GM12878 (cell line): ENCODE data around the gene DBN1. TPM values are rescaled to one million over a fixed set of nuclear protein-coding genes. Genes with fewer than 3 reads are reported as not detected.

ENCODE experiments used
- DPF2 ChIP-seq: fragments of 450-650 bp; IDR thresholded peaks from 2 replicates; pipeline ENCODE4 v1.6.1; 2017; ENCODE audit warnings: mild to moderate bottlenecking
- JUNB ChIP-seq: IDR thresholded peaks from 2 replicates; pipeline ENCODE4 v1.6.1; 2016; ENCODE audit warnings: antibody characterized with exemption, mild to moderate bottlenecking
- MYB ChIP-seq: fragments of 150-350 bp; IDR thresholded peaks from 2 replicates; pipeline ENCODE4 v1.6.1; 2014; ENCODE audit warnings: mild to moderate bottlenecking, low read depth, low read length, borderline replicate concordance
- POLR2AphosphoS2 ChIP-seq: IDR thresholded peaks from 2 replicates; pipeline ENCODE4 v1.6.1; 2011; ENCODE audit warnings: low read depth, mild to moderate bottlenecking, low read length, improper control_type of control experiment, moderate library complexity
- SIN3A ChIP-seq: IDR thresholded peaks from 2 replicates; pipeline ENCODE4 v1.6.1; 2012; ENCODE audit warnings: low read depth, low read length, improper control_type of control experiment
- WRNIP1 ChIP-seq: IDR thresholded peaks from 2 replicates; pipeline ENCODE4 v1.6.1; 2011; ENCODE audit warnings: low read depth, low read length, improper control_type of control experiment, borderline replicate concordance
- polyA plus RNA-seq, 11 experiments: library from polyadenylated mRNA; depleted of rRNA in 4 of 11; unstranded in 6 of 11; stranded (reverse) in 5 of 11; fragments of >200 nt; fragmentation: Nextera tagmentation in 4 of 11; fragmentation: Illumina TruSeq in 1 of 11; extraction: Ambion mirVana in 4 of 11; extraction: Trizol in 1 of 11; gene quantifications; 1 replicate in 1 of 11; 2 replicates in 10 of 11; pipeline versions ENCODE4 v1.2.1 to v1.2.3, GENCODE V29; 2011 to 2016; ENCODE audit warnings: inconsistent platforms in 2 of 11, missing spikeins in 2 of 11, low read depth in 1 of 11
- total RNA-seq, 4 experiments: library from RNA; depleted of rRNA in 3 of 4; stranded (reverse); fragments of >200 nt in 3 of 4; fragmentation: Illumina TruSeq in 1 of 4; extraction: Trizol in 1 of 4; gene quantifications; 2 replicates each; pipeline versions ENCODE4 v1.2.1 to v1.2.3, GENCODE V29; 2013 to 2021
- TF ChIP-seq, protein P1 (sequence below): fragments of 450-650 bp; formaldehyde crosslinking; IDR thresholded peaks from 2 replicates; pipeline ENCODE4 v1.4.0; 2022; ENCODE audit warnings: mild to moderate bottlenecking, moderate library complexity
- TF ChIP-seq, protein P2 (sequence below): IDR thresholded peaks from 2 replicates; pipeline ENCODE4 v1.6.1; 2011; ENCODE audit warnings: low read depth, low read length, improper control_type of control experiment, borderline replicate concordance
- TF ChIP-seq, protein P3 (sequence below): fragments of 450-650 bp; IDR thresholded peaks from 2 replicates; pipeline ENCODE4 v1.6.1; 2017; ENCODE audit warnings: low read depth, mild to moderate bottlenecking, moderate library complexity
- TF ChIP-seq, protein P4 (sequence below), 3 experiments: IDR thresholded peaks in 2 of 3; conservative IDR thresholded peaks in 1 of 3; 2 replicates each; pipeline ENCODE4 v1.5.1; 2011; ENCODE audit warnings: low read depth in 3 of 3, low read length in 3 of 3, mild to moderate bottlenecking in 3 of 3, control low read depth in 2 of 3, moderate library complexity in 2 of 3, inconsistent platforms in 1 of 3, mixed read lengths in 1 of 3; ENCODE audit not compliant: control insufficient read depth in 2 of 3, insufficient read depth in 1 of 3; ENCODE audit errors: extremely low read depth in 1 of 3

Gene DBN1
- total and polyA plus RNA-seq, 10 of the 15 experiments (the other 5 are each of a cell fraction or from before 2014, with no cell fraction given) = 0.18 to 81.0 (median 27.9) TPM

DNA sequence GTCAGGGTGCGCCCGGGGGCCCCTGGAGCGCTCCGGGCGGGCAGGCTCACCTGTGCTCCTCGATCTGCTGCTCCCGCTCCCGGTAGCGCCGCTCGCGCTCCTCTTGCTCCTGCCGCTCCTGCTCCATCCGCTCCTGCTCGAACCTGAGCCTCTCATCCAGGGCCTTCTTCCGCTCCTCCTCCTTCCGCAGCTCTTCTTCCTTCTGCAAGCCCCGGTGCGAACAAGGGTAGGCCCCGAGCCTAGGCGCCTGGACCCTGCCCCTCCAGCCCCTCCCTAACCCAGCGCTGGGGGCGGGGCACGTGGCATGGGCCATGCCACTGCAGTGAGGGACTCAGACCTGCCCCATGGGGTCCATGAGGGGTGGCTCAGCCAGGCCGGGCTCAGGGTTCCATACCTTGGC is 6.6 kb downstream of the DBN1 start (continued):
- TF ChIP-seq, protein P1, sequence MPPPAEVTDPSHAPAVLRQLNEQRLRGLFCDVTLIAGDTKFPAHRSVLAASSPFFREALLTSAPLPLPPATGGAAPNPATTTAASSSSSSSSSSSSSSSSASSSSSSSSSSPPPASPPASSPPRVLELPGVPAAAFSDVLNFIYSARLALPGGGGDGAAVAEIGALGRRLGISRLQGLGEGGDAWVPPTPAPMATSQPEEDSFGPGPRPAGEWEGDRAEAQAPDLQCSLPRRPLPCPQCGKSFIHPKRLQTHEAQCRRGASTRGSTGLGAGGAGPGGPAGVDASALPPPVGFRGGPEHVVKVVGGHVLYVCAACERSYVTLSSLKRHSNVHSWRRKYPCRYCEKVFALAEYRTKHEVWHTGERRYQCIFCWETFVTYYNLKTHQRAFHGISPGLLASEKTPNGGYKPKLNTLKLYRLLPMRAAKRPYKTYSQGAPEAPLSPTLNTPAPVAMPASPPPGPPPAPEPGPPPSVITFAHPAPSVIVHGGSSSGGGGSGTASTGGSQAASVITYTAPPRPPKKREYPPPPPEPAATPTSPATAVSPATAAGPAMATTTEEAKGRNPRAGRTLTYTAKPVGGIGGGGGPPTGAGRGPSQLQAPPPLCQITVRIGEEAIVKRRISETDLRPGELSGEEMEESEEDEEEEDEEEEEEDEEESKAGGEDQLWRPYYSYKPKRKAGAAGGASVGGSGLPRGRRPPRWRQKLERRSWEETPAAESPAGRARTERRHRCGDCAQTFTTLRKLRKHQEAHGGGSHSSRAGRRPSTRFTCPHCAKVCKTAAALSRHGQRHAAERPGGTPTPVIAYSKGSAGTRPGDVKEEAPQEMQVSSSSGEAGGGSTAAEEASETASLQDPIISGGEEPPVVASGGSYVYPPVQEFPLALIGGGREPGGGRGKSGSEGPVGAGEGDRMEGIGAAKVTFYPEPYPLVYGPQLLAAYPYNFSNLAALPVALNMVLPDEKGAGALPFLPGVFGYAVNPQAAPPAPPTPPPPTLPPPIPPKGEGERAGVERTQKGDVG = no peak
- TF ChIP-seq POLR2AphosphoS2 (no peak), WRNIP1 (no peak), MYB (no peak), SIN3A (no peak), JUNB (no peak), DPF2 (no peak)
- TF ChIP-seq, protein P2, sequence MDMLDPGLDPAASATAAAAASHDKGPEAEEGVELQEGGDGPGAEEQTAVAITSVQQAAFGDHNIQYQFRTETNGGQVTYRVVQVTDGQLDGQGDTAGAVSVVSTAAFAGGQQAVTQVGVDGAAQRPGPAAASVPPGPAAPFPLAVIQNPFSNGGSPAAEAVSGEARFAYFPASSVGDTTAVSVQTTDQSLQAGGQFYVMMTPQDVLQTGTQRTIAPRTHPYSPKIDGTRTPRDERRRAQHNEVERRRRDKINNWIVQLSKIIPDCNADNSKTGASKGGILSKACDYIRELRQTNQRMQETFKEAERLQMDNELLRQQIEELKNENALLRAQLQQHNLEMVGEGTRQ = no peak
- TF ChIP-seq, protein P3, sequence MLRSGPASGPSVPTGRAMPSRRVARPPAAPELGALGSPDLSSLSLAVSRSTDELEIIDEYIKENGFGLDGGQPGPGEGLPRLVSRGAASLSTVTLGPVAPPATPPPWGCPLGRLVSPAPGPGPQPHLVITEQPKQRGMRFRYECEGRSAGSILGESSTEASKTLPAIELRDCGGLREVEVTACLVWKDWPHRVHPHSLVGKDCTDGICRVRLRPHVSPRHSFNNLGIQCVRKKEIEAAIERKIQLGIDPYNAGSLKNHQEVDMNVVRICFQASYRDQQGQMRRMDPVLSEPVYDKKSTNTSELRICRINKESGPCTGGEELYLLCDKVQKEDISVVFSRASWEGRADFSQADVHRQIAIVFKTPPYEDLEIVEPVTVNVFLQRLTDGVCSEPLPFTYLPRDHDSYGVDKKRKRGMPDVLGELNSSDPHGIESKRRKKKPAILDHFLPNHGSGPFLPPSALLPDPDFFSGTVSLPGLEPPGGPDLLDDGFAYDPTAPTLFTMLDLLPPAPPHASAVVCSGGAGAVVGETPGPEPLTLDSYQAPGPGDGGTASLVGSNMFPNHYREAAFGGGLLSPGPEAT = no peak
- TF ChIP-seq, protein P4, sequence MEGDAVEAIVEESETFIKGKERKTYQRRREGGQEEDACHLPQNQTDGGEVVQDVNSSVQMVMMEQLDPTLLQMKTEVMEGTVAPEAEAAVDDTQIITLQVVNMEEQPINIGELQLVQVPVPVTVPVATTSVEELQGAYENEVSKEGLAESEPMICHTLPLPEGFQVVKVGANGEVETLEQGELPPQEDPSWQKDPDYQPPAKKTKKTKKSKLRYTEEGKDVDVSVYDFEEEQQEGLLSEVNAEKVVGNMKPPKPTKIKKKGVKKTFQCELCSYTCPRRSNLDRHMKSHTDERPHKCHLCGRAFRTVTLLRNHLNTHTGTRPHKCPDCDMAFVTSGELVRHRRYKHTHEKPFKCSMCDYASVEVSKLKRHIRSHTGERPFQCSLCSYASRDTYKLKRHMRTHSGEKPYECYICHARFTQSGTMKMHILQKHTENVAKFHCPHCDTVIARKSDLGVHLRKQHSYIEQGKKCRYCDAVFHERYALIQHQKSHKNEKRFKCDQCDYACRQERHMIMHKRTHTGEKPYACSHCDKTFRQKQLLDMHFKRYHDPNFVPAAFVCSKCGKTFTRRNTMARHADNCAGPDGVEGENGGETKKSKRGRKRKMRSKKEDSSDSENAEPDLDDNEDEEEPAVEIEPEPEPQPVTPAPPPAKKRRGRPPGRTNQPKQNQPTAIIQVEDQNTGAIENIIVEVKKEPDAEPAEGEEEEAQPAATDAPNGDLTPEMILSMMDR (IDR thresholded peaks at IDR 0.05 in 2 of 3, conservative IDR thresholded peaks at IDR 0.05 in 1 of 3; ENCODE audit: control insufficient read depth in 2 of 3, extremely low read depth in 1 of 3, insufficient read depth in 1 of 3, low read depth in 3 of 3, low read length in 3 of 3) = no peak
